PC-9 (cell line): ENCODE measurements around the gene GMPS. TPM values are rescaled to one million over a fixed set of nuclear protein-coding genes. Genes with fewer than 3 reads are reported as not detected.

Experiments
- BruUV-seq: library from RNA; stranded (reverse); fragments of 400-500 nt; replicated peaks from 2 replicates; lab custom pipeline; 2021; lab: Mats Ljungman, UMichigan
- CTCF ChIA-PET: fragments of 300-600 bp; sonication (Branson Sonifier 250); formaldehyde crosslinking; loops from one replicate; lab custom pipeline; 2022; ENCODE audit warnings: antibody characterized with exemption; lab: Charles Lee
- POLR2A ChIA-PET: fragments of 300-600 bp; sonication (Branson Sonifier 250); formaldehyde crosslinking; loops from one replicate; lab custom pipeline; 2022; ENCODE audit warnings: antibody characterized with exemption; ENCODE audit not compliant: unreplicated experiment; lab: Charles Lee
- DNase-seq, 2 experiments: peaks; one replicate each; pipeline versions ENCODE4 v3.0.0 to v3.0.0-alpha.2; 2015 to 2022; ENCODE audit warnings: mixed read lengths in 1 of 2
- H2AFZ ChIP-seq: fragments of 200-600 bp; sonication (generic); 2 replicates; pipeline ENCODE4 v1.8.1; 2017; ENCODE audit warnings: antibody characterized with exemption
- H3F3A ChIP-seq: fragments of 200-600 bp; sonication (generic); 2 replicates; pipeline ENCODE4 v1.8.1; 2017; ENCODE audit warnings: antibody characterized with exemption, mild to moderate bottlenecking, low read depth; ENCODE audit not compliant: insufficient read depth
- H3K27ac ChIP-seq: fragments of 200-600 bp; sonication (generic); 2 replicates; pipeline ENCODE4 v1.6.1; 2016; ENCODE audit warnings: mixed run types
- H3K27me3 ChIP-seq: fragments of 200-600 bp; sonication (generic); 2 replicates; pipeline ENCODE4 v1.6.1; 2016; ENCODE audit warnings: low read depth, mixed run types; ENCODE audit not compliant: insufficient read depth
- H3K36me3 ChIP-seq: fragments of 200-600 bp; sonication (generic); 2 replicates; pipeline ENCODE4 v1.6.1; 2016; ENCODE audit warnings: low read depth, mixed run types
- H3K4me1 ChIP-seq: fragments of 200-600 bp; sonication (generic); replicated peaks from 2 replicates; pipeline ENCODE4 v1.6.1; 2016; ENCODE audit warnings: mixed run types; ENCODE audit not compliant: insufficient read depth
- H3K4me2 ChIP-seq: fragments of 200-600 bp; sonication (generic); 2 replicates; pipeline ENCODE4 v1.6.1; 2017; ENCODE audit warnings: mixed run types
- H3K4me3 ChIP-seq: fragments of 200-600 bp; sonication (generic); 2 replicates; pipeline ENCODE4 v1.6.1; 2016; ENCODE audit warnings: mixed run types
- H3K79me2 ChIP-seq: fragments of 200-600 bp; sonication (generic); 2 replicates; pipeline ENCODE4 v1.6.1; 2017; ENCODE audit warnings: low read depth, mixed run types
- H3K9me2 ChIP-seq: fragments of 200-600 bp; sonication (generic); 2 replicates; pipeline ENCODE4 v1.8.1; 2017; ENCODE audit warnings: mild to moderate bottlenecking; ENCODE audit not compliant: insufficient read depth
- H3K9me3 ChIP-seq: fragments of 200-600 bp; sonication (generic); 2 replicates; pipeline ENCODE4 v1.8.1; 2016; ENCODE audit warnings: low read depth; ENCODE audit not compliant: insufficient read depth
- H4K20me1 ChIP-seq: fragments of 200-600 bp; sonication (generic); 2 replicates; pipeline ENCODE4 v1.8.1; 2017; ENCODE audit not compliant: insufficient read depth
- EZH2 ChIP-seq: fragments of 200-600 bp; sonication (generic); IDR thresholded peaks from 2 replicates; pipeline ENCODE4 v1.8.0; 2017; ENCODE audit warnings: antibody characterized with exemption, low read depth
- intact Hi-C: fragments of 100-400 bp; cut with micrococcal nuclease; formaldehyde crosslinking; loops from one replicate; pipeline ENCODE4 v1.10.0; 2022; ENCODE audit not compliant: unreplicated experiment
- total RNA-seq: library from RNA; stranded (reverse); gene quantifications from 2 replicates; pipeline ENCODE4 v1.2.3, GENCODE V29; 2021
- TF ChIP-seq, protein P1 (sequence below): fragments of 200-600 bp; sonication (generic); conservative IDR thresholded peaks from 2 replicates; pipeline ENCODE4 v1.6.1; 2017; ENCODE audit warnings: mixed run types, antibody characterized with exemption, mild to moderate bottlenecking, moderate library complexity

The GMPS gene
- total RNA-seq, 1 experiment from 2014 or later: 139 TPM

GRCh38 chr3:155938409-155938808 is 68.0 kb downstream of the GMPS start:
- no peak for DNase-seq
- H4K20me1 ChIP-seq: no peaks in the 10 kb centered on the region
- TF ChIP-seq EZH2: no peak
- TF ChIP-seq, protein P1, sequence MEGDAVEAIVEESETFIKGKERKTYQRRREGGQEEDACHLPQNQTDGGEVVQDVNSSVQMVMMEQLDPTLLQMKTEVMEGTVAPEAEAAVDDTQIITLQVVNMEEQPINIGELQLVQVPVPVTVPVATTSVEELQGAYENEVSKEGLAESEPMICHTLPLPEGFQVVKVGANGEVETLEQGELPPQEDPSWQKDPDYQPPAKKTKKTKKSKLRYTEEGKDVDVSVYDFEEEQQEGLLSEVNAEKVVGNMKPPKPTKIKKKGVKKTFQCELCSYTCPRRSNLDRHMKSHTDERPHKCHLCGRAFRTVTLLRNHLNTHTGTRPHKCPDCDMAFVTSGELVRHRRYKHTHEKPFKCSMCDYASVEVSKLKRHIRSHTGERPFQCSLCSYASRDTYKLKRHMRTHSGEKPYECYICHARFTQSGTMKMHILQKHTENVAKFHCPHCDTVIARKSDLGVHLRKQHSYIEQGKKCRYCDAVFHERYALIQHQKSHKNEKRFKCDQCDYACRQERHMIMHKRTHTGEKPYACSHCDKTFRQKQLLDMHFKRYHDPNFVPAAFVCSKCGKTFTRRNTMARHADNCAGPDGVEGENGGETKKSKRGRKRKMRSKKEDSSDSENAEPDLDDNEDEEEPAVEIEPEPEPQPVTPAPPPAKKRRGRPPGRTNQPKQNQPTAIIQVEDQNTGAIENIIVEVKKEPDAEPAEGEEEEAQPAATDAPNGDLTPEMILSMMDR: no peak
- no peaks in the 10 kb centered on the region for H3K79me2 ChIP-seq
- ChIA-PET POLR2A (interaction anchor here (0.7 kb wide), 1 partner anchor 10 kb away, joined by 7 read pairs; no protein-coding TSS in a partner anchor), CTCF (no interaction called here)
- H3K27ac ChIP-seq: no peak overlapping the region
- no peaks in the 10 kb centered on the region for H3K4me1 ChIP-seq
- no peaks in the 10 kb centered on the region for H3K9me3 ChIP-seq
- no peaks in the 10 kb centered on the region for H3K9me2 ChIP-seq
- no peak overlapping the region for H2AFZ ChIP-seq
- H3F3A ChIP-seq: peaks cover 14% of the 10 kb centered on the region
- H3K4me2 ChIP-seq: no peak overlapping the region
- no TSS peak for BruUV-seq
- intact Hi-C loops: loop anchor here (5.0 kb wide), 1 partner anchor 36 kb away; no protein-coding TSS in a partner anchor
- no peak overlapping the region for H3K4me3 ChIP-seq
- no peaks in the 10 kb centered on the region for H3K27me3 ChIP-seq
- peaks cover 48% of the 10 kb centered on the region for H3K36me3 ChIP-seq

DNA sequence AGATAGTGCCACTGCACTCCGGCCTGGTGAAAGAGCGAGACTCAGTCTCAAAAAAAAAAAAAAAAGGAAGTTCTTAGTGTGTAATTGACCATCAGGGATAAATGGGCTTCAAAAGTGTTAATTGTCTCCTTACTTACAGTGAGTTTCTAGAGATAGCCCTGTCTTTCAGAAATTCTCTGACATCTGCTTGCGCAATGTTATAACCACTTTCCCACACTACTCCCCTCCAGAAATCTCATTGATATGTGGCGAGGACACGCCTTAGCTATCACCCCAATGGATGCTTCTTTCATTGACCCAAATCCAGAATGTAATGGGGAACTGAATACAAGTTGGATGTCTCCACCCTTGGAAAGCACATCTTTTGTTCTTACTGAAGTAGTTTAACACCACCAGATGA is 70.9 kb downstream of the GMPS start:
- no peaks in the 10 kb centered on the region for H3K9me3 ChIP-seq
- H3K4me2 ChIP-seq: no peak overlapping the region
- intact Hi-C loops: no loop called here
- no peaks in the 10 kb centered on the region for H3K9me2 ChIP-seq
- peaks cover 20% of the 10 kb centered on the region; the same call in 1 of the 2 replicates for H3F3A ChIP-seq
- no peaks in the 10 kb centered on the region for H3K4me1 ChIP-seq
- H3K4me3 ChIP-seq: no peak overlapping the region
- ChIA-PET CTCF (no interaction called here), POLR2A (no interaction called here)
- BruUV-seq: no TSS peak
- no peak overlapping the region for H3K27ac ChIP-seq
- H3K79me2 ChIP-seq: no peaks in the 10 kb centered on the region
- DNase-seq: no peak
- H3K36me3 ChIP-seq: peaks cover 26% of the 10 kb centered on the region
- H3K27me3 ChIP-seq: no peaks in the 10 kb centered on the region
- no peak for TF ChIP-seq EZH2
- TF ChIP-seq, protein P1: no peak
- no peak overlapping the region for H2AFZ ChIP-seq
- H4K20me1 ChIP-seq: no peaks in the 10 kb centered on the region

- no peaks in the 10 kb centered on the region for H4K20me1 ChIP-seq
- TF ChIP-seq EZH2: no peak
- TF ChIP-seq, protein P1: no peak
- H3K9me3 ChIP-seq: no peaks in the 10 kb centered on the region
- peaks cover 4% of the 10 kb centered on the region; the same call in 1 of the 2 replicates for H3K36me3 ChIP-seq
- no peak overlapping the region for H2AFZ ChIP-seq
- H3K27me3 ChIP-seq: no peaks in the 10 kb centered on the region
- H3K4me1 ChIP-seq: no peaks in the 10 kb centered on the region
- H3K4me2 ChIP-seq: no peak overlapping the region
- H3F3A ChIP-seq: peaks cover 20% of the 10 kb centered on the region; the same call in 1 of the 2 replicates
- no peak overlapping the region for H3K4me3 ChIP-seq
- POLR2A ChIA-PET: no interaction called here
- no TSS peak for BruUV-seq
- H3K27ac ChIP-seq: no peak overlapping the region
- H3K9me2 ChIP-seq: no peaks in the 10 kb centered on the region
- intact Hi-C loops: no loop called here
- DNase-seq: no peak
- no peaks in the 10 kb centered on the region for H3K79me2 ChIP-seq
- CTCF ChIA-PET: interaction anchor here (0.6 kb wide), 1 partner anchor 160 kb away, joined by 3 read pairs; no protein-coding TSS in a partner anchor
Measured at GRCh38 chr3:155944081-155944480, 73.6 kb downstream of the GMPS start.
